Spleen (tissue), 11 donors: ENCODE results near the gene EIF2S2. TPM values are rescaled to one million over a fixed set of nuclear protein-coding genes. Genes with fewer than 3 reads are reported as not detected.

Experiments
- DNase-seq: peaks from one replicate; pipeline ENCODE4 v3.0.0-alpha.2; 2020
- H3K27ac ChIP-seq, 8 donors: fragments of 200-600 bp; sonication (generic) in 7 of 8; 1 replicate in 4 of 8; 2 replicates in 4 of 8; pipeline versions ENCODE4 v1.5.0 to v1.8.0; 2016 to 2021; ENCODE audit warnings: inconsistent platforms in 4 of 8, mild to moderate bottlenecking in 4 of 8, moderate library complexity in 1 of 8
- H3K27me3 ChIP-seq, 7 donors: fragments of 200-600 bp; sonication (generic) in 6 of 7; replicated peaks in 1 of 7; 1 replicate in 4 of 7; 2 replicates in 3 of 7; pipeline versions ENCODE4 v1.5.0 to v1.8.0; 2016 to 2021; ENCODE audit warnings: inconsistent platforms in 3 of 7, mild to moderate bottlenecking in 1 of 7
- H3K36me3 ChIP-seq, 6 donors: fragments of 200-600 bp; sonication (generic) in 5 of 6; 1 replicate in 4 of 6; 2 replicates in 2 of 6; pipeline versions ENCODE4 v1.5.0 to v1.8.0; 2016 to 2021; ENCODE audit warnings: inconsistent platforms in 2 of 6
- H3K4me1 ChIP-seq, 6 donors: fragments of 200-600 bp; sonication (generic) in 5 of 6; 1 replicate in 3 of 6; 2 replicates in 3 of 6; pipeline versions ENCODE4 v1.5.0 to v1.8.0; 2016 to 2021; ENCODE audit warnings: inconsistent platforms in 3 of 6
- H3K4me3 ChIP-seq, 8 donors: fragments of 200-600 bp; sonication (generic) in 7 of 8; 1 replicate in 4 of 8; 2 replicates in 4 of 8; pipeline versions ENCODE4 v1.5.0 to v1.8.0; 2016 to 2021; ENCODE audit warnings: inconsistent platforms in 4 of 8, mild to moderate bottlenecking in 4 of 8, moderate library complexity in 2 of 8
- H3K9me3 ChIP-seq, 8 donors: fragments of 200-600 bp; sonication (generic) in 7 of 8; 1 replicate in 4 of 8; 2 replicates in 4 of 8; pipeline versions ENCODE4 v1.5.0 to v1.8.0; 2016 to 2021; ENCODE audit warnings: inconsistent platforms in 4 of 8
- CTCF ChIP-seq, 11 experiments: fragments of 200-600 bp in 7 of 11; fragments of 450-650 bp in 4 of 11; sonication (generic) in 4 of 11; IDR thresholded peaks in 8 of 11; conservative IDR thresholded peaks in 3 of 11; 1 replicate in 7 of 11; 2 replicates in 4 of 11; pipeline versions ENCODE4 v1.4.0 to v1.8.0; 2016 to 2021; ENCODE audit warnings: antibody characterized with exemption in 11 of 11, inconsistent platforms in 4 of 11, mild to moderate bottlenecking in 1 of 11
- POLR2A ChIP-seq, 3 donors: fragments of 450-650 bp; IDR thresholded peaks; one replicate each; pipeline ENCODE4 v1.5.1; 2017; ENCODE audit warnings: antibody characterized with exemption in 3 of 3, mild to moderate bottlenecking in 1 of 3
- POLR2AphosphoS5 ChIP-seq, 3 donors: sonication (generic); formaldehyde crosslinking; IDR thresholded peaks; one replicate each; pipeline ENCODE4 v1.5.1; 2017; ENCODE audit warnings: antibody characterized with exemption in 3 of 3
- WGBS, 5 donors: extraction: QIAGEN DNeasy Blood & Tissue Kit in 3 of 5; methylation state at CpG; one replicate each; pipeline versions ENCODE4 v1.1.5 to v1.1.7; 2013 to 2018; 5-methylcytosine and 5-hydroxymethylcytosine counted together
- intact Hi-C: fragments of 100-400 bp; cut with DNase I; formaldehyde crosslinking; loops from one replicate; pipeline ENCODE4 v1.15.0; 2023; ENCODE audit warnings: low total_unique reads
- polyA plus RNA-seq, 3 donors: library from polyadenylated mRNA; stranded (reverse); fragments of 200-250 nt; gene quantifications; one replicate each; pipeline ENCODE4 v1.2.1, GENCODE V29; 2013
- total RNA-seq, 7 donors: library from RNA; depleted of rRNA in 3 of 7; stranded (reverse); fragments of >200 nt in 3 of 7; fragmentation: NEBNext Ultra II Directional in 4 of 7; extraction: Animal tissue kit (Norgen Biotek cat#: 25700) in 4 of 7; gene quantifications; one replicate each; pipeline versions ENCODE4 v1.1.0 to v1.2.1, GENCODE V29; 2016 to 2021
- donor health status: healthy with polysubstance abuse.
- donor health status: DM: no; HTN: no; CAD: no; lungs with moderate emphysema.
- donor health status: DM: no; HTN: no; CAD: no.
- donor health status: Bipolar disorder and iron deficiency.
- donor health status: healthy.
- donor health status: DM: no; HTN: no; CAD: no.
- donor health status: DM: yes; HTN: yes; CAD: no.

EIF2S2 gene
- total and polyA plus RNA-seq, 10 donors, result 30.0 to 45.3 (median 38.5) TPM

- 89 to 96% (median 92%) methylated on average over 5 of the region's 5 CpGs for WGBS, 5 donors
- TF ChIP-seq CTCF (IDR thresholded peaks at IDR 0.05 in 8 of 11, conservative IDR thresholded peaks at IDR 0.05 in 3 of 11) (no peak), POLR2A (IDR thresholded peaks at IDR 0.05) (no peak), POLR2AphosphoS5 (IDR thresholded peaks at IDR 0.05) (peak in 2 of 3 donors; percentile 24 to 37)
- no peak overlapping the region for H3K27ac ChIP-seq
- no peak for DNase-seq
- intact Hi-C loops, result no loop called here
- peaks cover 2 to 100% (median 100%) of the 10 kb centered on the region in 6 donors for H3K36me3 ChIP-seq
- no peaks in the 10 kb centered on the region for H3K9me3 ChIP-seq
- no peaks in the 10 kb centered on the region for H3K27me3 ChIP-seq
- no peak overlapping the region for H3K4me3 ChIP-seq
- H3K4me1 ChIP-seq, result peaks cover 0 to 45% (median 9%) of the 10 kb centered on the region in 6 donors
Observed at GRCh38 chr20:34099675-34100074, 12.4 kb downstream of the EIF2S2 start.

- no peak overlapping the region for H3K27ac ChIP-seq
- DNase-seq, result no peak
- 82 to 90% (median 88%) methylated on average over 3 of the region's 3 CpGs for WGBS, 5 donors
- H3K27me3 ChIP-seq, result no peaks in the 10 kb centered on the region
- no peak overlapping the region for H3K4me3 ChIP-seq
- no peaks in the 10 kb centered on the region for H3K9me3 ChIP-seq
- TF ChIP-seq POLR2AphosphoS5 (IDR thresholded peaks at IDR 0.05), result no peak
- no peak for TF ChIP-seq POLR2A (IDR thresholded peaks at IDR 0.05)
- no peak for TF ChIP-seq CTCF (IDR thresholded peaks at IDR 0.05 in 8 of 11, conservative IDR thresholded peaks at IDR 0.05 in 3 of 11)
- intact Hi-C loops, result no loop called here
- peaks cover 4 to 100% (median 98%) of the 10 kb centered on the region in 6 donors for H3K36me3 ChIP-seq
- H3K4me1 ChIP-seq, result peaks cover 0 to 34% (median under 1%) of the 10 kb centered on the region in 6 donors
Observed at GRCh38 chr20:34098570-34098969, 13.5 kb downstream of the EIF2S2 start.

GRCh38 chr20:34096699-34097444, 15.2 kb downstream of the EIF2S2 start:
- peaks cover 4 to 100% (median 98%) of the 10 kb centered on the region in 6 donors for H3K36me3 ChIP-seq
- no peak overlapping the region for H3K27ac ChIP-seq
- no peaks in the 10 kb centered on the region for H3K27me3 ChIP-seq
- no peaks in the 10 kb centered on the region for H3K9me3 ChIP-seq
- intact Hi-C loops, result no loop called here
- no peak for DNase-seq
- TF ChIP-seq POLR2AphosphoS5 (IDR thresholded peaks at IDR 0.05) (peak in 2 of 3 donors; percentile 30 to 39), POLR2A (IDR thresholded peaks at IDR 0.05) (no peak)
- no peak overlapping the region for H3K4me3 ChIP-seq
- H3K4me1 ChIP-seq, result peaks cover 0 to 18% (median 0%) of the 10 kb centered on the region in 6 donors
- 87 to 94% (median 90%) methylated on average over 9 of the region's 9 CpGs for WGBS, 5 donors

- Histone ChIP-seq H3K4me3 (no peak overlapping the region), H3K27ac (no peak overlapping the region), H3K4me1 (peaks cover 0 to 7% (median 0%) of the 10 kb centered on the region in 6 donors), H3K36me3 (peaks cover 4 to 100% (median 98%) of the 10 kb centered on the region in 6 donors), H3K9me3 (no peaks in the 10 kb centered on the region), H3K27me3 (no peaks in the 10 kb centered on the region)
- intact Hi-C loops, result no loop called here
- TF ChIP-seq CTCF (IDR thresholded peaks at IDR 0.05 in 8 of 11, conservative IDR thresholded peaks at IDR 0.05 in 3 of 11) (no peak), POLR2AphosphoS5 (IDR thresholded peaks at IDR 0.05) (no peak), POLR2A (IDR thresholded peaks at IDR 0.05) (no peak)
- no peak for DNase-seq
Observed at GRCh38 chr20:34095825-34096224, 16.2 kb downstream of the EIF2S2 start.
